ENCODE results near the gene CDH24. TPM values are rescaled to one million over a fixed set of nuclear protein-coding genes. Genes with fewer than 3 reads are reported as not detected.

CDH24 gene
- total and polyA plus RNA-seq, 2 of the 13 experiments (the other 11 are each of a cell fraction or from before 2014, with no cell fraction given), result 0.69 to 0.99 TPM

DNA sequence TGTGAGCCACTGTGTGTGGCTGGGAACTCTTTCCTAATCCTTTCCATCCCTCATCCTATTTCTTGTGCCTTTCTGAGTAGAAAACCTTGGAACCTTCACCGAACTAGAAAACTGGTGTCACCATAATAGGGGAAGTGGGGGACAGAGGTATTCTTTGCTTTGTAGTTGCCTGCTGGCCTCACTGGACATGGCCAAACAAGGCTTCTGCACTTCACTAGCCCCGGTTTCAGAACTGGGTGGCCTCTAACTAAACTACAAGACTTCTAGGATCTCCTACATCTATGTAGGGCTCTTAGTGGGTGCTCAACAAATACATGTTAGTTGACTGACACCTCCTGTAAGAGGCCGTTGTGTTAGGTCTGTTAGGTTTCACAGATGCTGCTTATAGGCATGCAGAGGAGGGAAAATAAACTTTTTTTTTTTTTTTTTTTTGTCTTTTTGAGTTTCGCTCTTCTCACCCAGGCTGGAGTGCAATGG lies 48.1 kb upstream of the CDH24 start:
- Histone ChIP-seq H3K9me3 (ENCODE audit: low read length) (no peaks in the 10 kb centered on the region), H3K79me2 (ENCODE audit: insufficient read depth, low read length) (no peaks in the 10 kb centered on the region), H4K20me1 (ENCODE audit: insufficient read depth, low read length) (no peaks in the 10 kb centered on the region), H3K4me3 (replicated peaks in 1 of 3; ENCODE audit: insufficient read depth in 1 of 3, low read depth in 2 of 3, low read length in 3 of 3) (0 out of 6 replicates have a peak overlapping the region, but pooled peaks of 1 of the 3 experiments have one; percentile 44), H3K4me2 (ENCODE audit: low read depth, low read length) (peak overlapping the region; percentile 70), H3K27me3 (ENCODE audit: control insufficient read depth in 1 of 2, insufficient read depth in 2 of 2, low read length in 2 of 2) (peaks cover 8 to 54% of the 10 kb centered on the region in 2 experiments), H3K4me1 (ENCODE audit: insufficient read depth, low read length) (peaks cover 40% of the 10 kb centered on the region), H3K36me3 (replicated peaks in 1 of 2; ENCODE audit: control insufficient read depth in 1 of 2, insufficient read depth in 2 of 2, low read length in 2 of 2) (no peaks in the 10 kb centered on the region), H3K27ac (ENCODE audit: extremely low read length, insufficient read depth, low read length) (no peak overlapping the region), H2AFZ (ENCODE audit: low read length) (no peak overlapping the region), H3K9ac (ENCODE audit: insufficient read depth, low read depth, low read length) (no peak overlapping the region)
- ATAC-seq (no peak), DNase-seq (ENCODE audit: low spot score) (no peak), FAIRE-seq (no peak)
- in situ Hi-C loops (cut with HindIII; ENCODE audit: extremely low pct_ligation_motif_present, low pct_unique_long_range_greater_than_20kb) (loop anchor here (5.0 kb wide), 1 partner anchor 38 kb away; no protein-coding TSS in a partner anchor), intact Hi-C loops (cut with micrococcal nuclease; ENCODE audit: unreplicated experiment) (no loop called here)
- POLR2A ChIA-PET, result interaction anchor here (4.5 kb wide), 1 partner anchor 10 kb away, joined by 52 read pairs; the partner anchor contains the start of genes ACIN1 and C14orf119
- no TSS peak for BruUV-seq (replicated peaks)
- 29% methylated on average over 4 of the region's 4 CpGs for WGBS (ENCODE audit: low lambda C conversion rate)
- CTCF ChIA-PET (ENCODE audit: low intra/inter-chr PET ratio, low total read pairs), result no interaction called here
- no peak for TF ChIP-seq POGZ (CRISPR knock-in tag; IDR thresholded peaks at IDR 0.05)
- TF ChIP-seq PAWR (CRISPR knock-in tag; IDR thresholded peaks at IDR 0.05; ENCODE audit: borderline replicate concordance), result 0 out of 2 replicates have a peak, but pooled peaks have one; percentile 78
- no peak for TF ChIP-seq SSRP1 (CRISPR knock-in tag; IDR thresholded peaks at IDR 0.05)
- no peak for TF ChIP-seq ARNTL (CRISPR knock-in tag; IDR thresholded peaks at IDR 0.05)
- TF ChIP-seq ZKSCAN1 (IDR thresholded peaks at IDR 0.05; ENCODE audit: low read length), result no peak
- no peak for TF ChIP-seq ZNF776 (CRISPR knock-in tag; IDR thresholded peaks at IDR 0.05)
- no peak for TF ChIP-seq U2AF1 (optimal IDR thresholded peaks at IDR 0.05; ENCODE audit: low read depth, low read length)
- no peak for TF ChIP-seq TAF15 (IDR thresholded peaks at IDR 0.05; ENCODE audit: low read depth, low read length, poor library complexity, severe bottlenecking)
- TF ChIP-seq ZNF670 (CRISPR knock-in tag; IDR thresholded peaks at IDR 0.05; ENCODE audit: borderline replicate concordance), result no peak
- TF ChIP-seq, protein P1, sequence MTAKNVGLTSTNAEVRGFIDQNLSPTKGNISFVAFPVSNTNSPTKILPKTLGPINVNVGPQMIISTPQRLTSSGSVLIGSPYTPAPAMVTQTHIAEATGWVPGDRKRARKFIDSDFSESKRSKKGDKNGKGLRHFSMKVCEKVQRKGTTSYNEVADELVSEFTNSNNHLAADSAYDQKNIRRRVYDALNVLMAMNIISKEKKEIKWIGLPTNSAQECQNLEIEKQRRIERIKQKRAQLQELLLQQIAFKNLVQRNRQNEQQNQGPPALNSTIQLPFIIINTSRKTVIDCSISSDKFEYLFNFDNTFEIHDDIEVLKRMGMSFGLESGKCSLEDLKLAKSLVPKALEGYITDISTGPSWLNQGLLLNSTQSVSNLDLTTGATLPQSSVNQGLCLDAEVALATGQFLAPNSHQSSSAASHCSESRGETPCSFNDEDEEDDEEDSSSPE (CRISPR knock-in tag; IDR thresholded peaks at IDR 0.05), result no peak
- no peak for TF ChIP-seq ZNF143 (CRISPR knock-in tag; IDR thresholded peaks at IDR 0.05)
- no peak for TF ChIP-seq SMC3 (IDR thresholded peaks at IDR 0.05; ENCODE audit: low read length)
- 0 out of 2 replicates have a peak, but pooled peaks have one; percentile 51 for TF ChIP-seq CHD4 (IDR thresholded peaks at IDR 0.05; ENCODE audit: borderline replicate concordance, low read length)
- TF ChIP-seq ZNF605 (CRISPR knock-in tag; IDR thresholded peaks at IDR 0.05), result 0 out of 2 replicates have a peak, but pooled peaks have one; percentile 42
- TF ChIP-seq FOXA3 (CRISPR knock-in tag; IDR thresholded peaks at IDR 0.05), result no peak
- TF ChIP-seq NFIB (CRISPR knock-in tag; IDR thresholded peaks at IDR 0.05; ENCODE audit: borderline replicate concordance), result no peak
- no peak for TF ChIP-seq ZNF446 (CRISPR knock-in tag; IDR thresholded peaks at IDR 0.05)
- TF ChIP-seq SP4 (CRISPR knock-in tag; IDR thresholded peaks at IDR 0.05), result no peak
- no peak for TF ChIP-seq SCMH1 (CRISPR knock-in tag; IDR thresholded peaks at IDR 0.05; ENCODE audit: borderline replicate concordance)
- TF ChIP-seq, protein P2, sequence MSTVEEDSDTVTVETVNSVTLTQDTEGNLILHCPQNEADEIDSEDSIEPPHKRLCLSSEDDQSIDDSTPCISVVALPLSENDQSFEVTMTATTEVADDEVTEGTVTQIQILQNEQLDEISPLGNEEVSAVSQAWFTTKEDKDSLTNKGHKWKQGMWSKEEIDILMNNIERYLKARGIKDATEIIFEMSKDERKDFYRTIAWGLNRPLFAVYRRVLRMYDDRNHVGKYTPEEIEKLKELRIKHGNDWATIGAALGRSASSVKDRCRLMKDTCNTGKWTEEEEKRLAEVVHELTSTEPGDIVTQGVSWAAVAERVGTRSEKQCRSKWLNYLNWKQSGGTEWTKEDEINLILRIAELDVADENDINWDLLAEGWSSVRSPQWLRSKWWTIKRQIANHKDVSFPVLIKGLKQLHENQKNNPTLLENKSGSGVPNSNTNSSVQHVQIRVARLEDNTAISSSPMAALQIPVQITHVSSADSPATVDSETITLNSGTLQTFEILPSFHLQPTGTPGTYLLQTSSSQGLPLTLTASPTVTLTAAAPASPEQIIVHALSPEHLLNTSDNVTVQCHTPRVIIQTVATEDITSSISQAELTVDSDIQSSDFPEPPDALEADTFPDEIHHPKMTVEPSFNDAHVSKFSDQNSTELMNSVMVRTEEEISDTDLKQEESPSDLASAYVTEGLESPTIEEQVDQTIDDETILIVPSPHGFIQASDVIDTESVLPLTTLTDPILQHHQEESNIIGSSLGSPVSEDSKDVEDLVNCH (CRISPR knock-in tag; IDR thresholded peaks at IDR 0.05), result no peak
- TF ChIP-seq RFXANK (CRISPR knock-in tag; IDR thresholded peaks at IDR 0.05), result no peak
- TF ChIP-seq DR1 (CRISPR knock-in tag; IDR thresholded peaks at IDR 0.05), result no peak
- TF ChIP-seq KAT8 (CRISPR knock-in tag; IDR thresholded peaks at IDR 0.05), result no peak
- TF ChIP-seq, protein P3, sequence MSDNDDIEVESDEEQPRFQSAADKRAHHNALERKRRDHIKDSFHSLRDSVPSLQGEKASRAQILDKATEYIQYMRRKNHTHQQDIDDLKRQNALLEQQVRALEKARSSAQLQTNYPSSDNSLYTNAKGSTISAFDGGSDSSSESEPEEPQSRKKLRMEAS (IDR thresholded peaks at IDR 0.05), result no peak
